SJSA1 (cell line): ENCODE measurements around the gene FNDC3B. TPM values are rescaled to one million over a fixed set of nuclear protein-coding genes. Genes with fewer than 3 reads are reported as not detected.

ENCODE experiments used
- DNase-seq, 2 experiments: peaks; one replicate each; pipeline ENCODE4 v3.0.0-alpha.2; 2015 to 2020; ENCODE audit warnings: low spot score in 2 of 2, low read depth in 1 of 2
- H3K27ac ChIP-seq: fragments of 250-450 bp; sonication (Bioruptor Pico); 2 replicates; pipeline ENCODE4 v1.5.1; 2020; ENCODE audit warnings: mild to moderate bottlenecking, moderate library complexity
- H3K27me3 ChIP-seq: fragments of 250-450 bp; sonication (Bioruptor Pico); replicated peaks from 2 replicates; pipeline ENCODE4 v1.5.1; 2020; ENCODE audit warnings: mild to moderate bottlenecking, moderate library complexity
- H3K36me3 ChIP-seq: fragments of 250-450 bp; sonication (Bioruptor Pico); 2 replicates; pipeline ENCODE4 v1.5.1; 2020; ENCODE audit warnings: mild to moderate bottlenecking
- H3K4me1 ChIP-seq: fragments of 250-450 bp; sonication (Bioruptor Pico); replicated peaks from 2 replicates; pipeline ENCODE4 v1.6.1; 2021; ENCODE audit warnings: mild to moderate bottlenecking
- H3K4me3 ChIP-seq: fragments of 250-450 bp; sonication (Bioruptor Pico); 2 replicates; pipeline ENCODE4 v1.5.1; 2020; ENCODE audit warnings: mild to moderate bottlenecking
- H3K9me3 ChIP-seq: fragments of 250-450 bp; sonication (Bioruptor Pico); replicated peaks from 2 replicates; pipeline ENCODE4 v1.5.1; 2020; ENCODE audit warnings: mild to moderate bottlenecking
- total RNA-seq: library from RNA; depleted of rRNA; stranded (reverse); fragments of >200 nt; shearing (Covaris generic); gene quantifications from 2 replicates; pipeline ENCODE4 v1.2.3, GENCODE V29; 2014

FNDC3B gene
- total RNA-seq, 1 experiment from 2014 or later = 73.4 TPM

GRCh38 chr3:172268868-172269267, 229.5 kb downstream of the FNDC3B start:
- no peak overlapping the region for H3K4me3 ChIP-seq
- H3K27me3 ChIP-seq = no peaks in the 10 kb centered on the region

DNA sequence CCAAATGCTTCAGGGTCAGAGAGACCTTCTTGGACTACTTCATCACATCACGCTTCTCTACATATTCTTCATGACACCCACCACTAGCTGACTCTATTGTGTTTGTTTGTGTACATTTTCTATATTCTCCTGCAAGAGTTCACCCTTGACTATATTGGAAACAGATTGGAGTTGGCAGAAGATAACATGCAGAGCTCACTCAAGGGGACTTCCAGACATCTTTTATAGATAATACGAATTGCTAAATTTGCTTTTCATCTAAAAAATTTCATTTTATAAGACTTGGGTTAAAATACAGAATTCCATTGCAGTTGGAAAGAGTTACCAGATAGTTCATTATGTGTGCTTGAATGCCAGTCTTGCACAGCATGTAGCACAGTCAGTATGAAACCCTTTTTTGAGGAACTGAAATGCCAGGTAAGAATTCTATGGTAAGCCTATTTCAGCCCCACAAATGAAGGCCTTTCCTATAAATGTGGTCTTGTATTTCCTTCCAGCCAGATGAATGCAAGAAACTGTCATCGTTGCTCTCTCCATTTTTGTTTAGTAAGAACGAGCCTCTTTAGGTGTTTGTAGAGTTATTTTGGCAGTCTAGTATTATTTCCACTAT, 231.3 kb downstream of the FNDC3B start:
- Histone ChIP-seq H3K36me3 (peaks cover 41% of the 10 kb centered on the region), H3K9me3 (no peaks in the 10 kb centered on the region), H3K27me3 (no peaks in the 10 kb centered on the region), H3K27ac (no peak overlapping the region), H3K4me1 (no peaks in the 10 kb centered on the region), H3K4me3 (no peak overlapping the region)
- no peak for DNase-seq

More at GRCh38 chr3:172268868-172269267, 229.5 kb downstream of the FNDC3B start:
- H3K27ac ChIP-seq = no peak overlapping the region
- H3K9me3 ChIP-seq = no peaks in the 10 kb centered on the region
- no peaks in the 10 kb centered on the region for H3K4me1 ChIP-seq
- DNase-seq = no peak
- H3K36me3 ChIP-seq = peaks cover 37% of the 10 kb centered on the region

GRCh38 chr3:172271386-172271976, 232.1 kb downstream of the FNDC3B start:
- H3K27me3 ChIP-seq = no peaks in the 10 kb centered on the region
- H3K27ac ChIP-seq = no peak overlapping the region
- no peak for DNase-seq
- H3K9me3 ChIP-seq = no peaks in the 10 kb centered on the region
- H3K36me3 ChIP-seq = peaks cover 38% of the 10 kb centered on the region
- H3K4me3 ChIP-seq = no peak overlapping the region
- H3K4me1 ChIP-seq = no peaks in the 10 kb centered on the region

GRCh38 chr3:172272698-172273097, 233.3 kb downstream of the FNDC3B start:
- no peak for DNase-seq
- no peak overlapping the region for H3K4me3 ChIP-seq
- H3K9me3 ChIP-seq = no peaks in the 10 kb centered on the region
- H3K27me3 ChIP-seq = no peaks in the 10 kb centered on the region
- no peaks in the 10 kb centered on the region for H3K4me1 ChIP-seq
- no peak overlapping the region for H3K27ac ChIP-seq
- H3K36me3 ChIP-seq = peaks cover 31% of the 10 kb centered on the region

DNA sequence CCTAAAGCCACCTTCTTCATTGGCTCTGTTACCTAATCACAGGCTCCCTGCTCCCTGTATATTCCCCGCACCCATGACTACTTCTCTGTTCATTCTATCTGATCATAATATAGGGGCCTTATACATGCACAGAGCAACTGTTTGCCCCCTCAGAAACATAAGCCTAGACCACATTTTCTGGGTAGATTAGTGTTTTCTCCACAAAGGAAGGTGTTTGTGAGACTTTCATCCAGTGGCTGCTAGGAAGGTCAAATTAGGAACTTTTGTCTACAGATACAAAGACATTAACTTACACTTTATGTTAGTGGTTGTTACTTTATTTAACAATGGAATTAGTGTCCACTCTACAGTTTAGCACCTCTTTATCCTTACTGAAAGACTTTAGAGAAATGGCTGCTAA, 234.0 kb downstream of the FNDC3B start:
- Histone ChIP-seq H3K27me3 (no peaks in the 10 kb centered on the region), H3K4me3 (no peak overlapping the region), H3K9me3 (no peaks in the 10 kb centered on the region), H3K27ac (no peak overlapping the region), H3K36me3 (peaks cover 28% of the 10 kb centered on the region), H3K4me1 (peaks cover 3% of the 10 kb centered on the region)
- no peak for DNase-seq

GRCh38 chr3:172274906-172275305, 235.5 kb downstream of the FNDC3B start:
- Histone ChIP-seq H3K27ac (no peak overlapping the region), H3K27me3 (no peaks in the 10 kb centered on the region), H3K4me1 (peaks cover 18% of the 10 kb centered on the region), H3K4me3 (no peak overlapping the region), H3K36me3 (peaks cover 26% of the 10 kb centered on the region), H3K9me3 (no peaks in the 10 kb centered on the region)
- no peak for DNase-seq

- Histone ChIP-seq H3K27me3 (no peaks in the 10 kb centered on the region), H3K4me3 (no peak overlapping the region), H3K27ac (no peak overlapping the region), H3K9me3 (no peaks in the 10 kb centered on the region), H3K36me3 (peaks cover 21% of the 10 kb centered on the region), H3K4me1 (peaks cover 23% of the 10 kb centered on the region)
- no peak for DNase-seq
Measured at GRCh38 chr3:172275586-172275985, 236.2 kb downstream of the FNDC3B start.

GRCh38 chr3:172276103-172276502, 236.7 kb downstream of the FNDC3B start:
- H3K4me3 ChIP-seq = no peak overlapping the region
- no peaks in the 10 kb centered on the region for H3K27me3 ChIP-seq
- no peak overlapping the region for H3K27ac ChIP-seq
- peaks cover 16% of the 10 kb centered on the region; the same call in 1 of the 2 replicates for H3K36me3 ChIP-seq
- no peaks in the 10 kb centered on the region for H3K9me3 ChIP-seq
- peaks cover 23% of the 10 kb centered on the region for H3K4me1 ChIP-seq
- no peak for DNase-seq

GRCh38 chr3:172277151-172277652, 237.8 kb downstream of the FNDC3B start:
- Histone ChIP-seq H3K36me3 (0 out of 2 replicates have a peak, but pooled peaks cover 14% of the 10 kb centered on the region), H3K4me3 (no peak overlapping the region), H3K4me1 (peaks cover 34% of the 10 kb centered on the region), H3K27me3 (no peaks in the 10 kb centered on the region), H3K27ac (no peak overlapping the region), H3K9me3 (no peaks in the 10 kb centered on the region)
- DNase-seq = no peak

GRCh38 chr3:172279191-172279640, 239.8 kb downstream of the FNDC3B start:
- H3K4me1 ChIP-seq = peaks cover 50% of the 10 kb centered on the region
- H3K27me3 ChIP-seq = no peaks in the 10 kb centered on the region
- no peak overlapping the region for H3K4me3 ChIP-seq
- peak overlapping the region; percentile 69 for H3K27ac ChIP-seq
- H3K36me3 ChIP-seq = peaks cover 13% of the 10 kb centered on the region; the same call in 1 of the 2 replicates
- no peaks in the 10 kb centered on the region for H3K9me3 ChIP-seq
- DNase-seq = peak in 1 of 2 experiments; percentile 29

DNA sequence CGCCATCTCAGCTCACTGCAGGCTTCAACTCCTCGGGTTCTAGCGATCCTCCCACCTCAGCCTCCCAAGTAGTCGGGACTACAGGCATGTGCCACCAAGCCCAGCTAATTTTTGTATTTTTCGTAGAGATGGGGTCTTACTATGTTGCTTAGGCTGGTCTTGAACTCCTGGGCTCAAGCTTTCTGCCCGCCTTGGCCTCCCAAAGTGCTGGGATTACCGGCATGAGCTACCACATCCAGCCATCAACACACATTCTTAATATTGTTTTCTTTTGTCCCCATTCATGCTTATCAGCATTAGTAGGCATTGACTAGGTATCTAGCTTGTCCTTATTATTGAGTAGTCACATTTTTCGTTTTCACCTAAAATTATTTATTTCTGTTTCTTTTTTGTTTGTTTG, 240.6 kb downstream of the FNDC3B start:
- H3K4me3 ChIP-seq = no peak overlapping the region
- no peak for DNase-seq
- H3K4me1 ChIP-seq = peaks cover 57% of the 10 kb centered on the region
- no peaks in the 10 kb centered on the region for H3K9me3 ChIP-seq
- H3K27me3 ChIP-seq = no peaks in the 10 kb centered on the region
- H3K36me3 ChIP-seq = peaks cover 9% of the 10 kb centered on the region; the same call in 1 of the 2 replicates
- peak overlapping the region; percentile 69 for H3K27ac ChIP-seq

DNA sequence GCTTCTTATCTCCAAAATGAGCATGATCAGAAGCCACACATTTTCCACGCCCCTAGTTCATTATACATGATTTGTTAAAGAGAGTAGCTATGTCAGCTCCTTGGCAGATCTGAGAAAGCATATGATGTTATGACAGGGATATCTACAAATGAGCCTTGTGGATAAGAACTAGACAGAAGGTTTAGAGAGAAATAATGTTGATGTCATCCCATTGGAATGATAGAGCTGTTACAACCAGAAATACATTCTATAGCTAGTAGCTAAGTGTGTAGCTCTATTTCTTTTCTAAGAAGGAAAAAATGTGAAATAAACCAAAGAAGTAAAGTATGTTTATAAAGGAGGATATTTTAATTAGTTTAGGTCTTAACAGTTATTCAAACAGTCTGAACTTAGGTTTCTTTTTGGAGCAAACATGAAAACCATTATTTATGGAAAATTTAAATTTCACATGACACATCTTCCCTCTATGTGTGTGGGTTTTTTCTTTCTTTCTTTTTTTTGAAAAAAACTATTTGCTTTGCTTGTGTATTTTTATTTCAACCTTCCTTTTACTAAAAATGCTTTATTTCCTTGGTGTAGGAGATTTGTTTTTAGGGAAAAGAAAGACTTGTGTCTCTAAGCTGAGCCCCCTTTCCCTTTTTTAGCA, 241.2 kb downstream of the FNDC3B start:
- Histone ChIP-seq H3K4me3 (no peak overlapping the region), H3K9me3 (no peaks in the 10 kb centered on the region), H3K4me1 (peaks cover 63% of the 10 kb centered on the region), H3K36me3 (peaks cover 9% of the 10 kb centered on the region), H3K27ac (peak overlapping the region; percentile 69), H3K27me3 (no peaks in the 10 kb centered on the region)
- peak in 1 of 2 experiments; percentile 79 for DNase-seq

GRCh38 chr3:172281884-172282283, 242.5 kb downstream of the FNDC3B start:
- peaks cover 15% of the 10 kb centered on the region for H3K36me3 ChIP-seq
- H3K27me3 ChIP-seq = no peaks in the 10 kb centered on the region
- H3K4me3 ChIP-seq = no peak overlapping the region
- no peak for DNase-seq
- H3K27ac ChIP-seq = peak overlapping the region; percentile 32; the same call in 1 of the 2 replicates
- H3K4me1 ChIP-seq = peaks cover 75% of the 10 kb centered on the region
- H3K9me3 ChIP-seq = no peaks in the 10 kb centered on the region

DNA sequence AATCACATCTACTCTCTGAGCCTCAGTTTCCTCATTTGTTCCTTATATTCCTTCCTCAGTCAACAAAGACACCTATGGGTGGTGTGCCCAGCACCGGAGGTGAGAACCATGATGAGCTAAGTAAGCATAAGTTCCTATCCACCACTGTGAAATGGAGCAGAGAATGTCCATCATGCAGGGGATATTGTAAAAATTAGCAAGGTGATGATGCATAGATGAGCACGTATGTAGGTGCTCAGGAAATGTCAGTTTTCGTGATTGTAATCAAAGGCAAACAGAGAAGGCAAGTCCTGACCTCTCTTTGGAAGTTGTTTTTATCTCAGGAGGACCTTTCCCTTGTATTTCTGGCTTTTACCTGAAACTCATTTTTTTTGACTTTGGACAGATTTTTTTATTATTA, 243.5 kb downstream of the FNDC3B start:
- Histone ChIP-seq H3K4me1 (peaks cover 75% of the 10 kb centered on the region), H3K27ac (no peak overlapping the region), H3K27me3 (no peaks in the 10 kb centered on the region), H3K36me3 (peaks cover 25% of the 10 kb centered on the region), H3K4me3 (no peak overlapping the region), H3K9me3 (no peaks in the 10 kb centered on the region)
- no peak for DNase-seq
